GM12892 (cell line): Measurements from ENCODE around the gene LGALS9.
"Not testable (repeated sequence)": the region's sequence is repeated elsewhere in the genome, so short reads cannot be mapped to it uniquely, and the experiment has no call there.

ENCODE experiments used
- DNase-seq: peaks from one replicate; pipeline ENCODE4 v3.0.0; 2011; ENCODE audit not compliant: insufficient read length
- FAIRE-seq: peaks from 2 replicates; lab custom pipeline; 2011; peaks lifted over from hg19 to GRCh38; lab: Jason Lieb, UNC
- POLR2A ChIP-seq: IDR thresholded peaks from 2 replicates; pipeline ENCODE4 v1.6.1; 2011; ENCODE audit warnings: low read depth, low read length, control low read depth
- POLR2AphosphoS5 ChIP-seq: IDR thresholded peaks from 2 replicates; pipeline ENCODE4 v1.6.1; 2011; ENCODE audit warnings: low read depth, low read length, control low read depth
- TAF1 ChIP-seq: IDR thresholded peaks from 2 replicates; pipeline ENCODE4 v1.6.1; 2011; ENCODE audit warnings: low read depth, mild to moderate bottlenecking, control low read depth, low read length, borderline replicate concordance

Gene LGALS9

GRCh38 chr17:27621942-27622559 lies 8.9 kb upstream of the LGALS9 start:
- DNase-seq: no peak
- FAIRE-seq: no peak
- no peak for TF ChIP-seq POLR2A
- no peak for TF ChIP-seq POLR2AphosphoS5

DNA sequence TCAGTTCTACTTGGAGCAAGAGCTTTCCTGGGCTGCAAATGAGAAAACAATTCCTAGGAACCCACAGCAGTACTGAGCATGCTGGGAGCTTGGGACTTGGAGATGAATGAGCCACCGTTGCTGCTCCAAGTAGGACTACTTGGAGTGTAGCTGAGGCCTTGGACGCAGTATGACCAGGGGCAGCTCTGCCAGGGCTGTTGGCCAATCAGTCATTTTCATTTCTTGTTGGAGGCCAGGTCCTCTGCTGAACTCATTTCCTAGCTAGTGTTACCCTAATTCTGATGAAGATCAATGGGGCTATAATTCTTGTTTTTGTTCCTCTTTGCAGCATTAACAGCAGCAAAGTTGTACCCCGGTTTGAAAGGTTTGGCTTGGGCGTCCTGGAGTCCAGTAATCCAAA lies 8.0 kb upstream of the LGALS9 start:
- FAIRE-seq (no peak), DNase-seq (no peak)
- no peak for TF ChIP-seq POLR2A
- TF ChIP-seq POLR2AphosphoS5: no peak
- no peak for TF ChIP-seq TAF1

GRCh38 chr17:27623614-27624013 lies 7.4 kb upstream of the LGALS9 start:
- DNase-seq (no peak), FAIRE-seq (no peak)
- TF ChIP-seq POLR2A (no peak), TAF1 (no peak), POLR2AphosphoS5 (no peak)

GRCh38 chr17:27624539-27624938 lies 6.4 kb upstream of the LGALS9 start:
- FAIRE-seq (no peak), DNase-seq (no peak)
- TF ChIP-seq POLR2A (no peak), POLR2AphosphoS5 (no peak), TAF1 (no peak)

DNA sequence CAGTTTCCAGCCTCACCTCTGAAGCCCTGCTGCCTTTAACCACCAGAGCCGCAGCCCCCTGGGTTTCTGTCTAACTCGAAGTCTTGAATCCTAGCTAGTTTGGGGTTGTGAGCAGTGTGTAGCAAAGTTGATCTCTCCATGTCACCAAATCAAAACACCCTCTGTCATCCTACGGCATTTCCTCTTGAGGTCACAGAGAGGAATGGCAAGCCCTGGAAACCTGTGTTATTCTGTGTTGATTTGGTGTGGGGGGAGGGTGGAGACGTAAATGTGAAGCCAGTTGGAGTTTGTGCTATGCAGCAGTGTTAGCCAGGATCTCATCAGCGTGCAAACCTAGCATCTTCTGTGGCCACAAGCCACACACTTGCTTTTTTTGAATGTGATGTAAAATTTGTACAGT lies 5.1 kb upstream of the LGALS9 start:
- FAIRE-seq (no peak), DNase-seq (no peak)

DNA sequence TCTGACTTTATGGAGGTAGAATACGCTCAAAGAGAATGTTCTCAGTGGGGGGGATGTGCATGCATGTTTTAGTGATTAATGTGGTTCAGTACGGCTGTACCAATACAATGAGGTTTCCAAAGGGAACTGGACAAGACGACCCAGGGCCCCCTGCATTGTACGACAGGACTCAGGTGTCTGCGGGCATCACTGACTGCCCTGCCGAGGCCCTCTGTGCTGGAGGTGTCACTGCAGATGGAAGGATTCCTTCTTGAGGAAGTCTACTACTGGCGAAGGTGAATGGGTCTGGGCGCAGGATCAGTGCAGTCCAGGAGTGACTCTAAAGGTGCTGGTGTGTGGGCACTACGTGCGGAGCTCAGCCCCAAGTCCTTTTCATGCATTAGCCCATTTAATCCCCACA lies 3.5 kb upstream of the LGALS9 start:
- FAIRE-seq: no peak
- TF ChIP-seq POLR2A (0 out of 2 replicates have a peak, but pooled peaks have one; percentile 32), POLR2AphosphoS5 (no peak; the same call in 1 of the 2 replicates)

More for the DNA sequence above, 5.1 kb upstream of the LGALS9 start:
- TF ChIP-seq TAF1: no peak
- no peak for TF ChIP-seq POLR2A
- no peak for TF ChIP-seq POLR2AphosphoS5

DNA sequence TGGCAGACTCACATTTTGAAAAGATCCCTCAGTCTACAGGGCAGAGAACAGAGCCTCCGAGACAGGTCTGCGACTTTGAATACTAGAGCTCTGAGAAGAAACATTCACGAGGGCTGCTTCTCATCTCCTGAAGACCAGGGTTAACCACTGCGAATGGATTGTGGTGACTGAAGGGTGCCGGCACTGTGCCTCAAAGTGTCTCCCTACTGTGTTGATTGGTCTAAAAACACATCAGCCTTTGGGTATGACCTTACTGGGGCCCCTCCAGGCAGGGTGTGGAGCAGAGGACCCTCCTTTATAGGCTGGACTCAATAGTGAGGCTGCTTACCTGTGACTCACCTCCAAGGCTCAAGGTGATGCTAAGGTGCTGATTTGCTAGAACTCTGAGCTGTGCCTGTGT lies 2.6 kb upstream of the LGALS9 start:
- no peak for TF ChIP-seq POLR2AphosphoS5
- no peak for TF ChIP-seq POLR2A
- no peak for TF ChIP-seq TAF1
- no peak for FAIRE-seq
- no peak for DNase-seq

More for the DNA sequence above, 3.5 kb upstream of the LGALS9 start:
- DNase-seq: no peak

DNA sequence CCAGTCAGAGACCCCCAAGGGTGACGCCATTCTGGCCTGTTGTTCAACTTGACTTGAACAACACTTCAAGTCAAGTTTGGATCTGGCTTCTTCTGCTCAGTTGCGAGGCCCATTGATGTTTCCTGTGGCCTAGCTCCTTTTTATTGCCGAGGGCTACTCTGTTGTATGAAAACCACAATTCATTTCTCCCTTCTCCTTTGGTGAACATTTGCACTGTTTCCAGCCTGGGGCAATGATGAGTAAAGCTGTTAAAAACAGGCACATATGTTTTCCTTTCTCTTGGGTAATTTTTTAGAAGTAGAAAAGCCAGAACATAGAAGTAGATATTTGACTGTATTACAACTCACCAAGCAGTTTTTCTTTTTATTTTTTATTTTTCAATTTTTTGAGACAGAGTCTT lies 1.7 kb upstream of the LGALS9 start:
- not testable (repeated sequence) for FAIRE-seq, DNase-seq

- TF ChIP-seq POLR2AphosphoS5 (0 out of 2 replicates have a peak, but pooled peaks have one; percentile 3), TAF1 (no peak), POLR2A (0 out of 2 replicates have a peak, but pooled peaks have one; percentile 22)
- FAIRE-seq (no peak), DNase-seq (no peak)
Observed at GRCh38 chr17:27631411-27631760, 398 bp downstream of the LGALS9 start.

DNA sequence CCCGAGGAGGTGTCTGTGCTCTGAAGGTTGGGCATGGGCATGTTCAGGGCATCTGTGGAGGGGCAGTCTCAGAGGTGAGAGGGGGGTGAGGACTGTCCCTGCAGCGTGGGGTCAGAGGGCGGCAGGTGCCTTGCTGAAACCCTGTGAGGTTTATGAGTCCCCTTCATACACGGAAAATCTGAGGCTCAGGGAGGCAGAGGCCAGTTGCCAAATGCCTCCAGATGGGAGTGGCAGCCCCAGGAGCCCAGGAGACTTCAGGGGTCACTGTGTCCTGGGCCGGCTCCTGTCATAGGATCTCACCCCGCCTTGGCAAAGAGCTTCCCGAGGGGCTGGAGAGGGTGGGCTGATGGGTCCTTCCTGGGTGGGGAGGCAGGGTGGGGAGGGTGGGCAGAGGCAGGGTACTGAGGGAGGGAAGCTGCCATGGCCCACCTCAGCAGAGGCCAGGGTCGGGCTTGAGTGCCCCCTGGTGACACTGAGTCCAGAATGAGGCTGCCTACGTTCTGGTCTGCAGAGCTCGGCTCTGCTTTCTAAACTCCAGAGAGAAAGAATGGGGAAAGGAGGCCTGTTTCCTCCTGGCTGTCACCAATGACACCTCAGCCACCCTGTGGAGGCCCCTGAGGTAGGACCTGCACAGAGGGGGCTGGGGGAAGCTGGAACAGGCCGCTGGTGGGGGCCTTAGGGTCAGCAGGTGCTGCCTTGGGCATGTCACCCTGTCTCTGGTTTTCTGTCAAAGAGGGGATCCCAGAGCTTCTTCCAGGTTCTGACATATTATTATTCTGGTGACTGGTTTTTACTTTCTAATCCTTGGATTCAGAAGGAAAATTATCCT lies 1.1 kb downstream of the LGALS9 start:
- no peak for TF ChIP-seq POLR2AphosphoS5
- TF ChIP-seq POLR2A: no peak
- TF ChIP-seq TAF1: no peak
- no peak for DNase-seq
- FAIRE-seq: no peak

DNA sequence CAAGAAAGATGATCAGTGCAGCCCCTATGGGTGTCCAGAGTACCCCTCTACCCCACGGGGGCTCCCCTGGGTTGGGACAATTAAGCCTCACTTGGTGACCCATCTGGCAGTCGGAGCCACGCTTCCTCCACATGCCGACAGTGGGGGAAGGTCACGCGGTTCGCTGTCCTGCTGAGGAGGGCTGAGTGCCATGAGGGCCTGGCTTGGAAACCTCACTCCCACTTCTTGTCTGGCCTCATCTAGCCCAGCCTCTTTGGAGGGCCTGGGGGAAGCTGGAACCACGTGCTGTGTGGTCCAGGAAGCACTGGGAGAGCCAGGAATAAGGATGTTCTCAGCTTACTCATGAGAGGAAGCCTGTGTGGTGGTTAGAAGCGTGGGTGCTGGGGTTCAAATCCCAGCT lies 1.8 kb downstream of the LGALS9 start:
- not testable (repeated sequence) for DNase-seq, FAIRE-seq

GRCh38 chr17:27633312-27634025 lies 2.5 kb downstream of the LGALS9 start:
- no peak for TF ChIP-seq TAF1
- TF ChIP-seq POLR2A: no peak
- TF ChIP-seq POLR2AphosphoS5: no peak
- no peak for FAIRE-seq
- DNase-seq: no peak
